ENCODE results near the gene TENM3.
A peak's percentile ranks its signal among the peaks of the same experiment; 100 is the strongest.

Gene TENM3

GRCh38 chr4:182564724-182565369 lies 321.6 kb downstream of the TENM3 start:
- TF ChIP-seq GLIS1 (tag by site-specific recombination; IDR thresholded peaks at IDR 0.05) (peak; percentile 19; the same call in 1 of the 2 replicates), ZSCAN23 (tag by site-specific recombination; IDR thresholded peaks at IDR 0.05) (no peak)
- no peaks in the 10 kb centered on the region for H3K9me3 ChIP-seq (ENCODE audit: control insufficient read depth, insufficient read depth, low read depth, low read length)
- ChIA-PET POLR2A (no interaction called here), CTCF (interaction anchor here (0.6 to 0.7 kb wide), 2 partner anchors 27 to 1934 kb away, joined by 3 to 4 read pairs; no protein-coding TSS in a partner anchor)
- H3K4me1 ChIP-seq (ENCODE audit: control insufficient read depth, insufficient read depth, low read length): 0 out of 2 replicates have a peak, but pooled peaks cover 2% of the 10 kb centered on the region
- H3K27ac ChIP-seq (ENCODE audit: extremely low read depth, low read depth, low read length): no peak overlapping the region
- H3K4me3 ChIP-seq (ENCODE audit: low read depth, low read length): no peak overlapping the region
- H3K36me3 ChIP-seq (ENCODE audit: control insufficient read depth in 2 of 2, insufficient read depth in 1 of 2, low read length in 2 of 2): no peaks in the 10 kb centered on the region

DNA sequence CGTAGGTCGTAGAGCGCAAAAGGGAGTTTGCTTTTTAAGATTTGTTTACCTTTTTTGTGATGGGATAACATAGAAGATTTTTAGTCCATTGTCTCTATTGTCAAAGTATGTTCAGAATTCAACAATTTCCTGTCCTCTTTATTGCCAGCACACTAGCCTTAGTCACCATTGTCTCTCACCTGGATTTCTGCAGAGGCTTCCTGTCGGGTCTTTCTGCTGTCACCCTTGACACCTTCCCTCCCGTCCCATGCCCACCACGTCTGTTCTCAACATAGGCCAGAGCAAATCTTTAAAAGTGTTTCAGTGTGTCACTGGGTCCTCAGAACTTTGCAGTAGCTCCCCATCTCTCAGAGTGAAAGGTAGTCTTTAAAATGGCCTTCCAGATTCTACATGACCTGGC lies 323.9 kb downstream of the TENM3 start:
- no peaks in the 10 kb centered on the region for H3K36me3 ChIP-seq (ENCODE audit: control insufficient read depth in 2 of 2, insufficient read depth in 1 of 2, low read length in 2 of 2)
- 0 out of 2 replicates have a peak, but pooled peaks cover 2% of the 10 kb centered on the region for H3K4me1 ChIP-seq (ENCODE audit: control insufficient read depth, insufficient read depth, low read length)
- no peak overlapping the region for H3K4me3 ChIP-seq (ENCODE audit: low read depth, low read length)
- no peaks in the 10 kb centered on the region for H3K9me3 ChIP-seq (ENCODE audit: control insufficient read depth, insufficient read depth, low read depth, low read length)
- ChIA-PET POLR2A (no interaction called here), CTCF (interaction anchor here (0.6 to 0.7 kb wide), 2 partner anchors 228 to 617 kb away, joined by 3 read pairs; no protein-coding TSS in a partner anchor)
- TF ChIP-seq ZNF214 (tag by site-specific recombination; IDR thresholded peaks at IDR 0.05; ENCODE audit: borderline replicate concordance) (no peak), ZNF548 (tag by site-specific recombination; IDR thresholded peaks at IDR 0.05) (no peak), ZBTB48 (tag by site-specific recombination; IDR thresholded peaks at IDR 0.05) (no peak), ZBTB49 (tag by site-specific recombination; IDR thresholded peaks at IDR 0.05; ENCODE audit: low read depth) (no peak), ZNF423 (tag by site-specific recombination; IDR thresholded peaks at IDR 0.05) (no peak), IKZF3 (tag by site-specific recombination; IDR thresholded peaks at IDR 0.05) (no peak), ZNF558 (tag by site-specific recombination; IDR thresholded peaks at IDR 0.05) (no peak)
- no peak overlapping the region for H3K27ac ChIP-seq (ENCODE audit: extremely low read depth, low read depth, low read length)

DNA sequence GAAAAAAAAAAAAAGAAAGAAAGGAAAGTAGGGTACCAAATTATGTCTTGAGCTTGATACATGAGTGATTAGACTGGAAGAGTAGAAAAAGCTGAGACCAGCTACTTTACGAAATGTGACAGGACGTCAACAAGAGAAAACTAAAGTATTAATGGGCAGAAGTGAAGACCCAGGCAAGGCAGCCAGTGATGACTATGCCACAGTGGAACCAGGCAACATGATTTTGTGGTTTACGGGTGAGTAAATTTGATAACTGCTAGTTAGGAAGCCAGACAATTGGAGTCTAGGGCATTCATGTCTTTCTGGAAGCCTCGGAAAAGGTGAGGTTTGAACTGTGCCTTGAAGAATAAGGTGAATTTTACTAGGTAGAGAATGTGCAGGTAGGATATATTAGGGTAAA lies 326.4 kb downstream of the TENM3 start:
- Histone ChIP-seq H3K9me3 (ENCODE audit: control insufficient read depth, insufficient read depth, low read depth, low read length) (no peaks in the 10 kb centered on the region), H3K4me3 (ENCODE audit: low read depth, low read length) (no peak overlapping the region), H3K4me1 (ENCODE audit: control insufficient read depth, insufficient read depth, low read length) (0 out of 2 replicates have a peak, but pooled peaks cover 2% of the 10 kb centered on the region), H3K36me3 (ENCODE audit: control insufficient read depth in 2 of 2, insufficient read depth in 1 of 2, low read length in 2 of 2) (no peaks in the 10 kb centered on the region), H3K27ac (ENCODE audit: extremely low read depth, low read depth, low read length) (no peak overlapping the region)
- CTCF ChIA-PET: no interaction called here
- TF ChIP-seq YY2 (tag by site-specific recombination; IDR thresholded peaks at IDR 0.05) (no peak), ZNF521 (tag by site-specific recombination; IDR thresholded peaks at IDR 0.05) (no peak), ZNF558 (tag by site-specific recombination; IDR thresholded peaks at IDR 0.05) (no peak), ZNF501 (tag by site-specific recombination; IDR thresholded peaks at IDR 0.05) (no peak), ZNF549 (tag by site-specific recombination; IDR thresholded peaks at IDR 0.05) (no peak), ZNF398 (tag by site-specific recombination; IDR thresholded peaks at IDR 0.05) (no peak)
- POLR2A ChIA-PET: no interaction called here

- Histone ChIP-seq H3K36me3 (ENCODE audit: control insufficient read depth in 2 of 2, insufficient read depth in 1 of 2, low read length in 2 of 2) (no peaks in the 10 kb centered on the region), H3K4me3 (ENCODE audit: low read depth, low read length) (no peak overlapping the region), H3K9me3 (ENCODE audit: control insufficient read depth, insufficient read depth, low read depth, low read length) (no peaks in the 10 kb centered on the region), H3K4me1 (ENCODE audit: control insufficient read depth, insufficient read depth, low read length) (no peaks in the 10 kb centered on the region), H3K27ac (ENCODE audit: extremely low read depth, low read depth, low read length) (no peak overlapping the region)
- CTCF ChIA-PET: no interaction called here
- POLR2A ChIA-PET: no interaction called here
- TF ChIP-seq PRDM10 (tag by site-specific recombination; IDR thresholded peaks at IDR 0.05): no peak
- no peak for TF ChIP-seq ZNF776 (tag by site-specific recombination; IDR thresholded peaks at IDR 0.05; ENCODE audit: borderline replicate concordance)
- TF ChIP-seq ZNF148 (tag by site-specific recombination; IDR thresholded peaks at IDR 0.05; ENCODE audit: borderline replicate concordance): no peak
Observed at GRCh38 chr4:182574706-182575105, 331.5 kb downstream of the TENM3 start.
